IMR-90 (cell line): Measurements from ENCODE around the gene TMA16. TPM values are rescaled to one million over a fixed set of nuclear protein-coding genes. Genes with fewer than 3 reads are reported as not detected.

Experiments
- ATAC-seq: fragments of 200-7000 bp; cut with Tn5 transposase; 2 replicates; pipeline ENCODE4 v1.9.1; 2020; ENCODE audit warnings: low read depth, mild to moderate bottlenecking, moderate library complexity
- BruUV-seq: library from RNA; stranded (reverse); fragments of 400-500 nt; replicated peaks from 2 replicates; lab custom pipeline; 2021; lab: Mats Ljungman, UMichigan
- CTCF ChIA-PET: fragments of 300-600 bp; formaldehyde crosslinking; extraction: SDS; loops from one replicate; lab custom pipeline; 2021; ENCODE audit warnings: antibody characterized with exemption; lab: Yijun Ruan, JAX
- POLR2A ChIA-PET: fragments of 300-600 bp; sonication (Branson Sonifier 250); formaldehyde crosslinking; loops from one replicate; lab custom pipeline; 2022; ENCODE audit warnings: antibody characterized with exemption; ENCODE audit not compliant: unreplicated experiment; lab: Charles Lee
- DNase-seq: peaks from one replicate; pipeline ENCODE4 v3.0.0; 2013
- H2AFZ ChIP-seq: replicated peaks from 2 replicates; pipeline ENCODE3; 2013; ENCODE audit warnings: low read length, mild to moderate bottlenecking; ENCODE audit not compliant: poor library complexity
- H2AK5ac ChIP-seq: 2 replicates; pipeline ENCODE4 v1.6.1; 2013; ENCODE audit warnings: low read depth, low read length, inconsistent platforms
- H2AK9ac ChIP-seq: replicated peaks from 2 replicates; pipeline ENCODE3; 2013; ENCODE audit warnings: mild to moderate bottlenecking, low read depth, low read length, moderate library complexity; ENCODE audit not compliant: poor library complexity
- H2BK120ac ChIP-seq: 2 replicates; pipeline ENCODE4 v1.6.1; 2013; ENCODE audit warnings: low read depth, low read length, inconsistent platforms
- H2BK15ac ChIP-seq: 3 replicates; pipeline ENCODE4 v1.6.1; 2013; ENCODE audit warnings: low read depth, low read length, inconsistent platforms
- H2BK20ac ChIP-seq: 2 replicates; pipeline ENCODE4 v1.6.1; 2013; ENCODE audit warnings: low read depth, mild to moderate bottlenecking, inconsistent platforms, low read length, moderate library complexity
- H2BK5ac ChIP-seq: 2 replicates; pipeline ENCODE4 v1.6.1; 2013; ENCODE audit warnings: mild to moderate bottlenecking, low read depth, low read length, inconsistent platforms; ENCODE audit not compliant: poor library complexity, severe bottlenecking
- H3K14ac ChIP-seq: replicated peaks from 2 replicates; pipeline ENCODE4 v1.6.1; 2013; ENCODE audit warnings: low read depth, low read length, inconsistent platforms
- H3K18ac ChIP-seq: 2 replicates; pipeline ENCODE4 v1.6.1; 2013; ENCODE audit warnings: low read depth, low read length, control low read depth
- H3K23ac ChIP-seq: 2 replicates; pipeline ENCODE4 v1.6.1; 2013; ENCODE audit warnings: low read depth, low read length, inconsistent platforms
- H3K27ac ChIP-seq: 2 replicates; pipeline ENCODE4 v1.5.1; 2013; ENCODE audit warnings: mild to moderate bottlenecking, control low read depth, low read length; ENCODE audit not compliant: insufficient read depth
- H3K27me3 ChIP-seq: 2 replicates; pipeline ENCODE4 v1.6.1; 2013; ENCODE audit warnings: low read length; ENCODE audit not compliant: control insufficient read depth, insufficient read depth
- H3K36me3 ChIP-seq: 2 replicates; pipeline ENCODE4 v1.6.1; 2013; ENCODE audit warnings: low read length, mixed read lengths; ENCODE audit not compliant: control insufficient read depth, insufficient read depth
- H3K4ac ChIP-seq: 2 replicates; pipeline ENCODE4 v1.6.1; 2013; ENCODE audit warnings: low read depth, low read length, inconsistent platforms
- H3K4me1 ChIP-seq: 2 replicates; pipeline ENCODE4 v1.6.1; 2013; ENCODE audit warnings: low read length, mixed read lengths; ENCODE audit not compliant: control insufficient read depth, insufficient read depth
- H3K4me2 ChIP-seq: 2 replicates; pipeline ENCODE4 v1.6.1; 2013; ENCODE audit warnings: low read depth, mild to moderate bottlenecking, control low read depth, low read length, moderate library complexity
- H3K4me3 ChIP-seq: 2 replicates; pipeline ENCODE4 v1.5.1; 2013; ENCODE audit warnings: low read depth, mild to moderate bottlenecking, control low read depth, low read length, moderate library complexity; ENCODE audit not compliant: insufficient read depth
- H3K56ac ChIP-seq: 2 replicates; pipeline ENCODE4 v1.6.1; 2013; ENCODE audit warnings: low read length, inconsistent platforms; ENCODE audit not compliant: insufficient read depth; ENCODE audit errors: extremely low read depth
- H3K79me1 ChIP-seq, 2 experiments: 2 replicates each; pipeline ENCODE4 v1.6.1; 2013; ENCODE audit warnings: low read length in 2 of 2, inconsistent platforms in 1 of 2, low read depth in 1 of 2
- H3K9ac ChIP-seq: 2 replicates; pipeline ENCODE4 v1.6.1; 2013; ENCODE audit warnings: low read depth, low read length, control low read depth
- H3K9me1 ChIP-seq: 2 replicates; pipeline ENCODE4 v1.6.1; 2013; ENCODE audit warnings: low read length, inconsistent platforms; ENCODE audit not compliant: insufficient read depth
- H3K9me3 ChIP-seq: 2 replicates; pipeline ENCODE4 v1.6.1; 2013; ENCODE audit warnings: low read length; ENCODE audit not compliant: control insufficient read depth, insufficient read depth
- H4K20me1 ChIP-seq: 2 replicates; pipeline ENCODE4 v1.6.1; 2013; ENCODE audit warnings: low read length, inconsistent platforms; ENCODE audit not compliant: insufficient read depth
- H4K5ac ChIP-seq: 2 replicates; pipeline ENCODE4 v1.6.1; 2013; ENCODE audit warnings: mild to moderate bottlenecking, low read depth, low read length, control low read depth
- H4K8ac ChIP-seq, 2 experiments: 2 replicates each; pipeline ENCODE4 v1.6.1; 2013; ENCODE audit warnings: low read depth in 2 of 2, low read length in 2 of 2, control low read depth in 1 of 2, inconsistent platforms in 1 of 2
- H4K91ac ChIP-seq: 2 replicates; pipeline ENCODE4 v1.6.1; 2013; ENCODE audit warnings: low read depth, low read length, inconsistent platforms; ENCODE audit not compliant: insufficient read depth
- FOS ChIP-seq: fragments of 150-350 bp; IDR thresholded peaks from 2 replicates; pipeline ENCODE4 v1.6.1; 2016; ENCODE audit warnings: low read depth, low read length
- MAZ ChIP-seq: IDR thresholded peaks from 2 replicates; pipeline ENCODE4 v1.6.1; 2012; ENCODE audit warnings: low read depth, mild to moderate bottlenecking, low read length, improper control_type of control experiment, moderate library complexity, borderline replicate concordance
- MXI1 ChIP-seq: IDR thresholded peaks from 2 replicates; pipeline ENCODE4 v1.6.1; 2012; ENCODE audit warnings: low read depth, mild to moderate bottlenecking, low read length, moderate library complexity, borderline replicate concordance
- NFE2L2 ChIP-seq: fragments of 150-350 bp; IDR thresholded peaks from 2 replicates; pipeline ENCODE4 v1.6.1; 2016; ENCODE audit warnings: low read depth, mild to moderate bottlenecking, low read length
- RAD21 ChIP-seq: IDR thresholded peaks from 2 replicates; pipeline ENCODE4 v1.6.1; 2012; ENCODE audit warnings: low read length, improper control_type of control experiment
- RCOR1 ChIP-seq: IDR thresholded peaks from 2 replicates; pipeline ENCODE4 v1.6.1; 2012; ENCODE audit warnings: mild to moderate bottlenecking, low read length, improper control_type of control experiment; ENCODE audit not compliant: insufficient replicate concordance
- RFX5 ChIP-seq: IDR thresholded peaks from 2 replicates; pipeline ENCODE4 v1.8.0; 2012; ENCODE audit warnings: low read depth, mild to moderate bottlenecking, low read length, moderate library complexity
- WGBS, 2 experiments: methylation state at CpG; one replicate each; pipeline versions ENCODE4 v1.1.5 to v1.1.7; 2013; ENCODE audit warnings: missing lambda C conversion rate in 2 of 2; ENCODE audit not compliant: insufficient read length in 1 of 2; ENCODE audit errors: extremely low coverage in 2 of 2; 5-methylcytosine and 5-hydroxymethylcytosine counted together
- dilution Hi-C: fragments of 300-500 bp; cut with HindIII; formaldehyde crosslinking; loops from one replicate; pipeline ENCODE4 v1.14.3; 2018; ENCODE audit warnings: low sequenced_read_pairs; ENCODE audit not compliant: unreplicated experiment
- in situ Hi-C: fragments of 300-500 bp; cut with MboI; formaldehyde crosslinking; loops from 3 replicates; pipeline ENCODE4 v1.14.3; 2019; ENCODE audit warnings: low sequenced_read_pairs, inconsistent platforms, mixed read lengths
- intact Hi-C: fragments of 100-400 bp; cut with micrococcal nuclease; formaldehyde crosslinking; loops from 2 replicates; pipeline ENCODE4 v1.10.0; 2022
- polyA plus RNA-seq, 3 experiments: library from polyadenylated mRNA; depleted of rRNA; stranded (reverse); fragments of >200 nt; gene quantifications; 2 replicates each; pipeline ENCODE4 v1.2.3, GENCODE V29; 2012; ENCODE audit warnings: low replicate concordance in 1 of 3
- total RNA-seq: library from RNA; depleted of rRNA; stranded (reverse); fragments of >200 nt; gene quantifications from 2 replicates; pipeline ENCODE4 v1.2.3, GENCODE V29; 2012
- TF ChIP-seq, protein P1 (sequence below): conservative IDR thresholded peaks from 2 replicates; pipeline ENCODE4 v1.5.1; 2012; ENCODE audit warnings: mild to moderate bottlenecking, low read depth, low read length, improper control_type of control experiment

Gene TMA16
- total and polyA plus RNA-seq, 2 of the 4 experiments (the other 2 are of a cell fraction): 9.3 to 19.8 TPM

DNA sequence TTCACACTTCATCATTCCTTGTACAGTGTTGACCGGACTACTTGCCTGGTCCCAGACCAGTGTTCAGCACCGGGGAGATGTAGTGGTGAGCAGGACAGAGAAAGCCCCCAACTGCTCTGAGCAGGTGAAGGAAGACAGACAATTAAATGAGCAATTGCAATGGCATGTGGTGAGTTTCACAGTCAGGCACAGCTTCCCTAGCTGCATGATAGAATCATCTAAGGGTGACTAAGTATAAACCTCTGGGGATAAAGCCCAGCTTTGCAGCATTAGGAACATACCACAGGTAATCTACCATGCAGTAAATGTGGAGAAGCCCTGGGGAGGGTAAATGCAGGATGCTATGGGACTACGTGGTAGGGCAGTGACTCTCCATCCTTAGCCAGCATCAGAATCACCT lies 47.8 kb downstream of the TMA16 start:
- Histone ChIP-seq H3K18ac (no peak overlapping the region), H3K9me3 (no peaks in the 10 kb centered on the region), H2BK15ac (no peak overlapping the region), H4K5ac (no peak overlapping the region), H3K79me1 (peaks cover 0 to 7% of the 10 kb centered on the region in 2 experiments; a peak in 1 of 4 replicates), H4K91ac (no peak overlapping the region; the same call in 1 of the 2 replicates), H2BK20ac (no peak overlapping the region), H2BK5ac (no peak overlapping the region), H3K36me3 (no peaks in the 10 kb centered on the region), H3K27ac (no peak overlapping the region), H3K9me1 (peaks cover 12% of the 10 kb centered on the region), H2BK120ac (0 out of 2 replicates have a peak overlapping the region, but pooled peaks have one; percentile 11), H3K4ac (0 out of 2 replicates have a peak overlapping the region, but pooled peaks have one; percentile 9), H3K56ac (no peak overlapping the region), H3K4me1 (peaks cover 9% of the 10 kb centered on the region), H2AK5ac (no peak overlapping the region), H4K8ac (0 out of 4 replicates have a peak overlapping the region, but pooled peaks of 1 of the 2 experiments have one; percentile 14), H3K4me3 (no peak overlapping the region), H2AK9ac (no peak overlapping the region), H3K4me2 (no peak overlapping the region), H3K9ac (no peak overlapping the region), H2AFZ (no peak overlapping the region), H4K20me1 (peaks cover 3% of the 10 kb centered on the region; the same call in 1 of the 2 replicates), H3K27me3 (no peaks in the 10 kb centered on the region), H3K23ac (no peak overlapping the region), H3K14ac (no peak overlapping the region)
- CTCF ChIA-PET: interaction anchor here (0.7 kb wide), 1 partner anchor 64 kb away, joined by 3 read pairs; no protein-coding TSS in a partner anchor
- dilution Hi-C loops (no loop called here), intact Hi-C loops (loop anchor here (5.0 to 10.0 kb wide), 2 partner anchors 377 to 435 kb away; partner anchors contain the start of gene NAF1), in situ Hi-C loops (loop anchor here (10.0 to 25.0 kb wide), 2 partner anchors 430 to 1047 kb away; no protein-coding TSS in a partner anchor)
- BruUV-seq: no TSS peak
- ATAC-seq: peak; percentile 15; the same call in 1 of the 2 replicates
- TF ChIP-seq RFX5 (no peak), MXI1 (no peak), NFE2L2 (no peak), MAZ (no peak), RAD21 (no peak), FOS (no peak), RCOR1 (no peak)
- TF ChIP-seq, protein P1, sequence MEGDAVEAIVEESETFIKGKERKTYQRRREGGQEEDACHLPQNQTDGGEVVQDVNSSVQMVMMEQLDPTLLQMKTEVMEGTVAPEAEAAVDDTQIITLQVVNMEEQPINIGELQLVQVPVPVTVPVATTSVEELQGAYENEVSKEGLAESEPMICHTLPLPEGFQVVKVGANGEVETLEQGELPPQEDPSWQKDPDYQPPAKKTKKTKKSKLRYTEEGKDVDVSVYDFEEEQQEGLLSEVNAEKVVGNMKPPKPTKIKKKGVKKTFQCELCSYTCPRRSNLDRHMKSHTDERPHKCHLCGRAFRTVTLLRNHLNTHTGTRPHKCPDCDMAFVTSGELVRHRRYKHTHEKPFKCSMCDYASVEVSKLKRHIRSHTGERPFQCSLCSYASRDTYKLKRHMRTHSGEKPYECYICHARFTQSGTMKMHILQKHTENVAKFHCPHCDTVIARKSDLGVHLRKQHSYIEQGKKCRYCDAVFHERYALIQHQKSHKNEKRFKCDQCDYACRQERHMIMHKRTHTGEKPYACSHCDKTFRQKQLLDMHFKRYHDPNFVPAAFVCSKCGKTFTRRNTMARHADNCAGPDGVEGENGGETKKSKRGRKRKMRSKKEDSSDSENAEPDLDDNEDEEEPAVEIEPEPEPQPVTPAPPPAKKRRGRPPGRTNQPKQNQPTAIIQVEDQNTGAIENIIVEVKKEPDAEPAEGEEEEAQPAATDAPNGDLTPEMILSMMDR: no peak
- 80% methylated on average over 1 of the region's 3 CpGs; no CpG with 5 or more reads in 1 of the 2 experiments for WGBS, 2 experiments
- POLR2A ChIA-PET: no interaction called here
- DNase-seq: peak; percentile 71
